Measurements from ENCODE around the gene SNX22.

Gene SNX22

DNA sequence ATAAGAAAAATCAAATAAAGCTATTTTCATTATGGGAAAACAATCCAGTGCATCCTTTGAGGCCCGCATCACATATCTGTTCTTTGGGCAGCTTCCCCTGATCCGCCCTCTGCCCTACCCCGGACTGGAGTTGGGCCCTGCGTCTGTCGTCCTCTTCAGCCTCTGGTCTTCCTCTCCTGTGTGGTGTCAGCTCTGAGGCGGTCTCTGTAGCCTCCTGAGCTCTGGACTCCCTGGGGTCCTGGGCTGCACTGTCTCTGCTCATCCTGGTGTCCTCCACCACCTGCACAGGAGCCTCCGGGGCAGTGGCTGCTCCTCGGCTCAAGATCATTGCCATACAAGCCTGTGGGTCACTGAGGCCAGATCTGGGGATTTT lies 7.4 kb upstream of the SNX22 start:
- CTCF ChIA-PET, result interaction anchor here (1.9 kb wide), 1 partner anchor 10 kb away, joined by 11 read pairs; no protein-coding TSS in a partner anchor

DNA sequence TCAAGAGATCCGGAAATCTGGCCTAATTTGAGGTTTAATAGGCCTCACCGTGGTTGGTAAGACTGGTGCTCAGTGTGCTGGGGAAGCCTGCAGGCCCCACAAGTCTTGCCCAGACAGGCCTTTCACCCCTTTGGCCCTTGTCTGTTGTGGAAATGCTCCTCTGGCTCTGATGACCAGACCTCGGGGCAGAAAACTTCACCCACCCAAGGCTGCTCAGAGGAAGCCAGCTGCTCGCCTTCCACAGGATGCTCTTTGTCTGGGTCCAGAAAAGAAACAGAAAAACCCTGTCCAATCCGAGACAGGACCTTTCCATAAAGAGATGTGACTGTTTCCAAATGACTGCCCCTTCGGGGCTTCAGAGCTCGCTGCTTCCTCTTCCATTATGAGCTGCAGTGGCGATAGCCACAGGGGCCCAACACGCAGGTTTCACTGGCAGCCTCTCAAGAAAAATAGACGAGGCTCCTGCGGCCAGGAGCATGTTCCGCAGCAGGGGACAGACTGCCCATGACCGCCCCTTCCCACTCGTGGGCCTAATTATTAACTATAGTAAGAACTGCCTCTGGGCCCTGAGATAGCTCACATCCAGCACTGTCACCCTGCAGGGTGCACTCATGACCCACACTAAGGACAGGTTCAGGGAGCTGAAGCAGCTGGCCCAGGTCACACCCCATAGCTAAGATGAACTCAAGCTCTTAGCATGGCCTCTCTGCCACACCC lies 6.8 kb upstream of the SNX22 start:
- Mint-ChIP-seq H3K27ac (no peak overlapping the region), H3K4me3 (no peak overlapping the region), H3K9me3 (no peaks in the 10 kb centered on the region), H3K4me1 (peaks cover 8% of the 10 kb centered on the region), H3K27me3 (peaks cover 3% of the 10 kb centered on the region), H3K36me3 (peaks cover 3% of the 10 kb centered on the region)
- DNase-seq, result no peak
- CTCF ChIA-PET, result interaction anchor here (1.9 kb wide), 1 partner anchor 9 kb away, joined by 11 read pairs; no protein-coding TSS in a partner anchor

More for the DNA sequence above, 7.4 kb upstream of the SNX22 start:
- H3K27me3 Mint-ChIP-seq, result no peaks in the 10 kb centered on the region
- no peaks in the 10 kb centered on the region for H3K9me3 Mint-ChIP-seq
- DNase-seq, result no peak
- peaks cover 3% of the 10 kb centered on the region for H3K36me3 Mint-ChIP-seq
- H3K4me3 Mint-ChIP-seq, result no peak overlapping the region
- H3K4me1 Mint-ChIP-seq, result peaks cover 3% of the 10 kb centered on the region
- H3K27ac Mint-ChIP-seq, result no peak overlapping the region

DNA sequence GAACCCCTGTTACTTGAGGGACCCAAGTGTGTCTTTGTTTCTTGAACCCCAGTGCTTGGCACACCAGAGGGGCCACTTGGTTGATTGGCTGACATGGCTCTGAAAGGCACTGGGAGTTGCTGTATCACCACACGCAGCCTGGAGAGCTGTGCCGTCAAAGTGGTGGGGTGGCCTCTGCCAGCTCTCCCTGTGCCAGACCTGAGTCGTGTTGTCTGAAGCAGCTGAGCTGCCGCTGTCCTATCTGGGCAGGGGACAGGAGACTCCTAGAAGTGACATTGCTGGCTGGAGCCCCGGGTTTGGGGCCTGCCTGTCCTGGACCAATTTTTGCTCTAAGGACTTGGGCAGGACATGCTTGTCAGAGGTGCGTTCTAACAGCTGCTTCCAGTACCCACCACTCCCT lies 5.5 kb upstream of the SNX22 start:
- Mint-ChIP-seq H3K36me3 (peaks cover 3% of the 10 kb centered on the region), H3K4me1 (peaks cover 21% of the 10 kb centered on the region), H3K27me3 (peaks cover 14% of the 10 kb centered on the region), H3K9me3 (no peaks in the 10 kb centered on the region), H3K27ac (no peak overlapping the region), H3K4me3 (no peak overlapping the region)
- DNase-seq, result no peak
- CTCF ChIA-PET, result interaction anchor here (1.3 kb wide), 1 partner anchor 15 kb away, joined by 3 read pairs; no protein-coding TSS in a partner anchor

DNA sequence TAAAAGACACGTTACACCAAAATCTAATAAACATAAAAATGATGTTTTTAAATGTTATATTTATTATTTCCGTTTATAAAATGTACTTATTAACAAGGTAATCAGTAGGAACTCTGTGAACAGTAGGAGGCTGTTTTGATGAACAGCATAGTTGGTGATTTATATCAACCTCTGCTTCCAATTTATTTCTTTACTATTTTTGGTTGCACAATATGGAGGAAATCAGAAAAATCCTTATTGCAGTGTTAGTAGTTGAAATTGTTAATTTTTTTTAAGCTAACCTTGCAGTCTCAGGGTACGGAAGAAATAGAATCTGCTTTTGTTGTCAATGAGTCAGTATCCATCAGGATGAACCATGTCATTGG lies 5.0 kb upstream of the SNX22 start:
- no peak overlapping the region for H3K4me3 Mint-ChIP-seq
- CTCF ChIA-PET, result interaction anchor here (1.3 kb wide), 1 partner anchor 15 kb away, joined by 3 read pairs; no protein-coding TSS in a partner anchor
- DNase-seq, result no peak
- H3K9me3 Mint-ChIP-seq, result no peaks in the 10 kb centered on the region
- H3K36me3 Mint-ChIP-seq, result peaks cover 3% of the 10 kb centered on the region
- H3K27ac Mint-ChIP-seq, result no peak overlapping the region
- peaks cover 22% of the 10 kb centered on the region for H3K4me1 Mint-ChIP-seq
- peaks cover 19% of the 10 kb centered on the region for H3K27me3 Mint-ChIP-seq

DNA sequence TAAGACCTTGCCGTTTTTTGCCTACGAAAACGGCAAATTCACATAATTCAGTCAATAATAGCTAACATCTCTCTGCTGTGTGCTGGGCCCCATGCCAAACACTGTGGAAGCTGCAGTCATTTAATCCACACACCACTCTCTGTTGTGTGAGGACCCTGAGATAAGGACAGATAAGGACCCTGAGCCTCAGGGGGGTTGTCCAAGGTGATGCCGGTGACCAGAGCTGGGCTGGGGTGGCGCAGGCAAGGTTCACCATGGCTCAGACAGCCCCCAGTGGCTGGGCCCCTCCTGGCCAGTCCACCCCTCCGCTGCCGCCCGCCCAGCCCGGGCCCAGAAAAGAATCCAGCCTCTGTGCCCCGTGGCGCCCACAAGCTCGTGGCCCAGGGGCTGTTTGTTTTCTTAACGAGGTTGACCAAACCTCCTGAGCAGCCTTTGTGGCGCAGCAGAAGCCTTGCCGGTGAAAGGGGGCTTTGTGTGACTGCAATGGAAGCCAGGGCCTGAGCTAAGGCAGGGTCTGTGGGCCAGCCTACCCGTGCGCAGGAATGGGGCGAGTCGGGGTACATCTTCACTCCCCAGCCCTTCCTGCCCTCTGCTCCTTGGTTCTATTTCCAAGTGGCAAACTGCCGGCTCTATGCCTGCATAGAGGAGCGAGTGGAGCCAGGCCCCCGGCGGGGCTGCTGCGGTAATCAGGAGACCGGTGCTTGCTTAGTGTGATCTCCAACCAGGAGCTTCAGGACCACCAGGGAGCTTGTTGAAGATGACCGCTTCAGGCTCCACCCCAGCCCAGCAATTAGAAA lies 4.4 kb upstream of the SNX22 start:
- Mint-ChIP-seq H3K27ac (no peak overlapping the region), H3K4me3 (no peak overlapping the region), H3K27me3 (peaks cover 24% of the 10 kb centered on the region), H3K9me3 (no peaks in the 10 kb centered on the region), H3K4me1 (peaks cover 22% of the 10 kb centered on the region), H3K36me3 (peaks cover 3% of the 10 kb centered on the region)
- CTCF ChIA-PET, result interaction anchor here (1.3 kb wide), 1 partner anchor 14 kb away, joined by 3 read pairs; no protein-coding TSS in a partner anchor
- DNase-seq, result no peak

DNA sequence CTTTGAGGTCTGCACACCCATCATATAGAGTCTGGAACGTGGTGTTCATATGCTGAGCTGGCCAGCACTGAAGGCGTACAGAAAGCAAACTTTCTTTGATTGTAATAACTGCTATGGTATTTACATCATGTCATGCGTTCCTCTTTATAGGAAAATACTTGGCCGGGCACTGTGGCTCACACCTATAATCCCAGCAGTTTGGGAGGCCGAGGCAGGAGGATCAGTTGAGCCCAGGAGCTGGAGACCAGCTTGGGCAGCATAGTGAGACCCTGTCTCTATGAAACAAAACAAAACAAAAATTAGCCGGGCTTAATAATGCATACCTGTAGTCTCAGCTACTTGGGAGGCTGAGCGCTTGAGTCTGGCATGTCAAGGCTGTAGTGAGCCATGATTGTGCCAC lies 3.4 kb upstream of the SNX22 start:
- no peak for DNase-seq
- peaks cover 30% of the 10 kb centered on the region for H3K4me1 Mint-ChIP-seq
- no peak overlapping the region for H3K27ac Mint-ChIP-seq
- no peak overlapping the region for H3K4me3 Mint-ChIP-seq
- peaks cover 1% of the 10 kb centered on the region for H3K36me3 Mint-ChIP-seq
- H3K9me3 Mint-ChIP-seq, result no peaks in the 10 kb centered on the region
- CTCF ChIA-PET, result interaction anchor here (1.0 kb wide), 1 partner anchor 48 kb away, joined by 3 read pairs; no protein-coding TSS in a partner anchor
- H3K27me3 Mint-ChIP-seq, result peaks cover 35% of the 10 kb centered on the region

DNA sequence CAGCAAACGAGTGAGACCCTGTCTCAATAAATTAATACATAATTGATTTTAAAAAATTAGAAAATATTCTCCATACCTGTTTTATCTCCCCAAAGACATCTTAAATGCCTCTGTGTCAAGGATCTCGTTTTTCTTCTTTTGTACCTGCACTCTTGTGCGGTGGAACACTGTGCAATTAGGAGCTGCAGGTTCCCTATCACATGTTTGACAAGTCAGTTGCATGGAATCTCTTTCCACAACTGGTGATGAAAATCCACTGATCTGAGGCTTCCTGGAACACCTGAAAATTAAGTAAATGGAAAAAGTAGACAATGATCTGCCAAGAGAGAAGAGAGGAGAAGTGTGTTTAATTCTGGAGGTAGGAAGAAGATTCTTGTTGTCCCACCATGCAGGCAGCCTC lies 3.0 kb upstream of the SNX22 start:
- H3K27ac Mint-ChIP-seq, result no peak overlapping the region
- H3K27me3 Mint-ChIP-seq, result peaks cover 39% of the 10 kb centered on the region
- no peak for DNase-seq
- H3K9me3 Mint-ChIP-seq, result no peaks in the 10 kb centered on the region
- H3K4me3 Mint-ChIP-seq, result no peak overlapping the region
- CTCF ChIA-PET, result interaction anchor here (1.0 kb wide), 1 partner anchor 48 kb away, joined by 3 read pairs; no protein-coding TSS in a partner anchor
- H3K36me3 Mint-ChIP-seq, result peaks cover 1% of the 10 kb centered on the region
- peaks cover 35% of the 10 kb centered on the region for H3K4me1 Mint-ChIP-seq

DNA sequence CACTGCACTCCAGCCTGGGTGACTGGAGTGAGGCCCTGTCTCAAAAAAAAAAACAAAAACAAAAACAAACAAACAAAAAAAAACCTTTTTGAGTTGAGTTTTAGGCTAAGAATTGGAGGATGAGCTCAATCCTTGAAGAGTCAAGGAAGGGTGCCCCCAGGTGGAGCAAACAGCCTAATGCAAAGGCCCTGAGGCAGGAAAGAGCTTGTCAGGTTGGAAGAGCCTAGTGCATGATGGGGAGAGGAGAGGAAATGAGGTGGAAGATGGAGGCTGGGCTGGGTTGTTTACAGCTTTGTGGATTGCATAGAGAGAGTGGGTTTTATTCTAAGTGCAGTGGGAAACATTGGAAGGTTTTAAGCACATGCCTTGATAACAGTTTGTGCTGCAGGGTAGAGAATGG lies 2.1 kb upstream of the SNX22 start:
- peaks cover 2% of the 10 kb centered on the region for H3K36me3 Mint-ChIP-seq
- no peaks in the 10 kb centered on the region for H3K9me3 Mint-ChIP-seq
- peak; percentile 62 for DNase-seq
- CTCF ChIA-PET, result interaction anchor here (0.6 to 1.2 kb wide), 7 partner anchors 14 to 538 kb away, joined by 3 to 5 read pairs (median 3); partner anchors contain the start of gene PPIB
- peaks cover 37% of the 10 kb centered on the region for H3K4me1 Mint-ChIP-seq
- H3K27me3 Mint-ChIP-seq, result peaks cover 42% of the 10 kb centered on the region
- peak overlapping the region; percentile 13 for H3K4me3 Mint-ChIP-seq
- peak overlapping the region; percentile 80 for H3K27ac Mint-ChIP-seq

DNA sequence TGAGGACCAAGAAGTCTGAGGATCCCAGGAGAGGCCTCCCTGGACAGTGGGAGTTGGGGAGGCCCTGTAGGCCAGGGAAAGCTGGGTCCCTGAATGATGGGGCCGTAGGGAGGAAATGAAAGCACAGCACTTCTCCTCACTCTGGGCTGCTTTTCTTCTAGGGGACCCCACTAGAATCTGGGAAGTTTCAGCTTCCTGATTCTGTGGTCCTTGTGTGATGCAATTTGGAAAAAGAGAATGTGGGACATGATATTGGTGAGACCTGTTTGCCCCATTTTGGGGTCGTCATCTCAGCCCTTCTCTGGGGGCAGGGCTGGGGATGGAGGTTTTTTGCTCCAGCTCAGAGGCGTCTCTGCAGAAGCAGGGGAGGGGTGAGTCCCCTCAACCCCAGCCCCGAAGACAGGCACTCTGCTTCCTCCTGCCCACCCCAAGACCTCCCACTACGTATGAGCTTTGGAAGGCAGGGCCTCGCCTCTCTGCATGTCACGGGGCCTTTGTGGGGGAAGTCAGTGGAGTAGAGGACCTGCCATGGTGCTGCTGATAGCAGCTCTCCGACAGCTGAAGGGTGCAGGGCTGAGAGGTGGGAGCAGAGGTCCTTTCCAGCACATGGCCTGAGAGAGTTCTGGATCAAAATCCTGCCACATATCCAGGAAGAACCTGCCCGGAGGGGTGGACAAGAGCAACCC lies 1.5 kb upstream of the SNX22 start:
- H3K27ac Mint-ChIP-seq, result no peak overlapping the region
- H3K4me1 Mint-ChIP-seq, result peaks cover 37% of the 10 kb centered on the region
- H3K4me3 Mint-ChIP-seq, result peak overlapping the region; percentile 27
- no peaks in the 10 kb centered on the region for H3K9me3 Mint-ChIP-seq
- peaks cover 3% of the 10 kb centered on the region for H3K36me3 Mint-ChIP-seq
- DNase-seq, result no peak
- H3K27me3 Mint-ChIP-seq, result peaks cover 42% of the 10 kb centered on the region
- CTCF ChIA-PET, result interaction anchor here (0.6 to 1.2 kb wide), 7 partner anchors 12 to 539 kb away, joined by 3 to 5 read pairs (median 3); partner anchors contain the start of gene PPIB

DNA sequence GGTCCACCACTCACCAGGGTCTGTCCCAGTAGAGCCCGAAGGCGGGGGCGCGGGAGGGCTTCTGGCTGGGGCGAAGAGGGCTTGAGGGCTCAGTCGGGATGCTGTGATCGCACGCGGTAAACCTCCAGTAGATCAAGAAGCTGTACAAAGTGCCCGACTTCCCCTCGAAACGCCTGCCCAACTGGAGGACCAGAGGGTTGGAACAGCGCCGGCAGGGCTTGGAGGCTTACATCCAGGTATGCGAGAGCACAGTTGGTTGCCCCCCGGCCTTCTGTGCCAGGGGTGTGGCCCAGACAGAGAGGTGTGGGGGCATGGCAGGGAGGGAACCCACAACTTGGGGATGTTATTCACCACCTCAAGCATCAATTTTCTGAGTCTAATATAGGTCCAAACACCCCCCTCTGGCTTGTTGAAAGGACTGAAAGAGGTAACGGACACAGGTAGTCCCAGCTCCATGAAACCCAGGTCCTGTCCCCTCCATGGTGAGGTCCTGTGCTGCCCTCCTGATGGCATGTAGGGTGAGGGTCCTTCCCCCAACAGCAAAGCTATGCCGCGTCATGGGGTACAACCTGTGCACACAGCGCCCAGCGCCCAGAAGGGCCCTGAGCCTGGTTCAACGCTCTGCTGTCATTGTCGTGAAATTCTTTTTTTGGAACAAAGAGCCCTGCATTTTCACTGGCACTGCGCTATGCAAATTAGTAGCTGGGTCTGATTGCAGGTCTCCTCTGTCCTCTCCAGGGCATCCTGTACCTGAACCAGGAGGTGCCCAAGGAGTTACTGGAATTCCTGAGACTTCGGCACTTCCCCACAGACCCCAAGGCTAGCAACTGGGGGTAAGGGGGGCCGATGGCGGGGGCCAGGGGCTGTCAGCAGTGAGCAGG lies 1.2 kb downstream of the SNX22 start:
- CTCF ChIA-PET, result interaction anchor here (0.5 to 2.8 kb wide), 17 partner anchors 8 to 914 kb away, joined by 3 to 28 read pairs (median 5); partner anchors contain the start of genes CIAO2A and PPIB
- Mint-ChIP-seq H3K9me3 (no peaks in the 10 kb centered on the region), H3K4me1 (peaks cover 38% of the 10 kb centered on the region), H3K36me3 (peaks cover 21% of the 10 kb centered on the region), H3K27ac (no peak overlapping the region), H3K27me3 (peaks cover 42% of the 10 kb centered on the region), H3K4me3 (peak overlapping the region; percentile 48)
- peak; percentile 28 for DNase-seq

DNA sequence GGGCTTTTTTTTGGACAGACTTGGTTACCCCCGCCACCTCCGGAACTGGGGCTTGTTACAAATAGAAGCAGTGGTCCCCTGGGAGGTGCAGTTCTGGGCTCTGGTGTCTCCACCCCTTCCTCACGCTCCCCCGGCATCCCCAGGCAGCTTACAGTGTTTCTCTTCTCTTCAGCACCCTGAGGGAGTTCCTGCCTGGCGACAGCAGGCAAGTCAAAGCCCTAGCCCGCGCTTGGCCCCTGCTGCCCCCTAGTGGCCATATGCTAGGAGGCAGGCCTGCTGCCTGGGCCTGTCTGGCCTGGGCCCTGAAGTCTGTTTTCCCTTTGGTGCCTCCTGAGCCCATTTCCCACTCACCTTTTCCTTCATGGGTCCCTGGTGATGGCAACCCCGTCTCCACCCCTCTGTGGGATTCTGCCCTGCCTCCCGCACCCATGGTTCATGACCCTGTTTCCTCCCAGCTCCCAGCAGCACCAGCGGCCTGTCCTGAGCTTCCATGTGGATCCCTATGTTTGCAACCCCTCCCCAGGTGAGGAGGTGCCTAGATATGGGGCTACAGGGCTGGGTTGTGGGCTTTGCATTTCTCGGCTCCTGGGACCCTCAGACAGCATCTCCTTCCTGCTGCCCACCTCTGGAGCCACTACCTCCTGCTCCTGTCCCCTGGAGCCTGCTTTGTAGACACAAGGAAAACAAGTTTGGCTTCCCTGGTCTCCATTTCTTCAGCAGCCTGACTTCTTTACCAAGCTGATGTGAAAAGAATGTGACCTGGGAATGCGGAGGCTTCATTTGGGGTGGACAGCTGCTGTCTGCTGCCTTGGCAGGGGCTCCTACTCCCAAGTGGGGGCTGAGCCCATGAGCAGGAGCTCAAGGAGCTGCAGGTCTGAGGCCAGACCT lies 2.2 kb downstream of the SNX22 start:
- Mint-ChIP-seq H3K36me3 (peaks cover 31% of the 10 kb centered on the region), H3K9me3 (no peaks in the 10 kb centered on the region), H3K27me3 (peaks cover 42% of the 10 kb centered on the region), H3K27ac (peak overlapping the region; percentile 80), H3K4me3 (peak overlapping the region; percentile 35), H3K4me1 (peaks cover 44% of the 10 kb centered on the region)
- peak; percentile 95 for DNase-seq
- CTCF ChIA-PET, result interaction anchor here (0.6 to 2.8 kb wide), 20 partner anchors 9 to 574 kb away, joined by 3 to 28 read pairs (median 4); partner anchors contain the start of genes CIAO2A and PPIB
